GM12865 (cell line): Measurements from ENCODE around the gene CDK11B.
A peak's percentile ranks its signal among the peaks of the same experiment; 100 is the strongest.

Experiments used
- DNase-seq: peaks from one replicate; pipeline ENCODE4 v3.0.0; 2010; ENCODE audit warnings: low read depth
- H3K4me3 ChIP-seq: 2 replicates; pipeline ENCODE4 v1.5.1; 2011; ENCODE audit warnings: mild to moderate bottlenecking, low read depth, low read length, control low read depth
- TF ChIP-seq, protein P1 (sequence below): IDR thresholded peaks from 2 replicates; pipeline ENCODE4 v1.5.1; 2011; ENCODE audit warnings: low read length, control low read depth, low read depth, inconsistent platforms; ENCODE audit not compliant: insufficient read depth; ENCODE audit errors: missing control alignments

CDK11B gene

DNA sequence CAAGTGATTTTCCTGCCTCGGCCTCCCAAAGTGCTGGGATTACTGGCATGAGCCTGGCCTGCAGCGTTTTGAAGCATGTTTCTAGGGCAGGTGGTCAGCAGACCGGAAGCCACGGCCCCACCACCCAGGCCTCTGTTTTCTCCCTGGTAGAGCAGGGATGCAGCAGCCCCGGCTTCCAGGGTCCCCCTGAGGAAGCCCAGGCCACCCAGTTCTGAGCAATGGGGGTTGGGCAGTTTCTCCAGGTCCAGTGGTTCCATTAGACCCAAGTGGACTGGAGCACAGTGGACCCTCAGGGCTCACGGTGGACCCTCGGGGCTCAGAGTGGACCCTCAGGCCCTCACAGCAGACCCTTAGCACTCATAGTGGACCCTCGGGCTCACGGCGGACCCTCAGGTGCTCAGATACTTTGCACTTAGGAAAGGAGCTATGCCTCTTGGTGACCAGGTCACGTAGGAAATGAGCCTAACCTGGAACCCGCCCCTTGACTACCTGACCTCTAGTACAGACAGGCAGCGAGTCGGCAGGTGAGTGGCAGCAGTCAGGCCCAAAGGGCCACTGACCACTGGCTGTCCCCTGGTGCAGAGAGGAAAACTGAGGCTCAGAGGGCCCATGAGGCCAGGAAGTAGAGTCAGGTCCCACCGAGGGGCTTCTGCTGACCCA, 54.3 kb downstream of the CDK11B start:
- DNase-seq = no peak
- TF ChIP-seq, protein P1, sequence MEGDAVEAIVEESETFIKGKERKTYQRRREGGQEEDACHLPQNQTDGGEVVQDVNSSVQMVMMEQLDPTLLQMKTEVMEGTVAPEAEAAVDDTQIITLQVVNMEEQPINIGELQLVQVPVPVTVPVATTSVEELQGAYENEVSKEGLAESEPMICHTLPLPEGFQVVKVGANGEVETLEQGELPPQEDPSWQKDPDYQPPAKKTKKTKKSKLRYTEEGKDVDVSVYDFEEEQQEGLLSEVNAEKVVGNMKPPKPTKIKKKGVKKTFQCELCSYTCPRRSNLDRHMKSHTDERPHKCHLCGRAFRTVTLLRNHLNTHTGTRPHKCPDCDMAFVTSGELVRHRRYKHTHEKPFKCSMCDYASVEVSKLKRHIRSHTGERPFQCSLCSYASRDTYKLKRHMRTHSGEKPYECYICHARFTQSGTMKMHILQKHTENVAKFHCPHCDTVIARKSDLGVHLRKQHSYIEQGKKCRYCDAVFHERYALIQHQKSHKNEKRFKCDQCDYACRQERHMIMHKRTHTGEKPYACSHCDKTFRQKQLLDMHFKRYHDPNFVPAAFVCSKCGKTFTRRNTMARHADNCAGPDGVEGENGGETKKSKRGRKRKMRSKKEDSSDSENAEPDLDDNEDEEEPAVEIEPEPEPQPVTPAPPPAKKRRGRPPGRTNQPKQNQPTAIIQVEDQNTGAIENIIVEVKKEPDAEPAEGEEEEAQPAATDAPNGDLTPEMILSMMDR = no peak
- no peak overlapping the region for H3K4me3 ChIP-seq

DNA sequence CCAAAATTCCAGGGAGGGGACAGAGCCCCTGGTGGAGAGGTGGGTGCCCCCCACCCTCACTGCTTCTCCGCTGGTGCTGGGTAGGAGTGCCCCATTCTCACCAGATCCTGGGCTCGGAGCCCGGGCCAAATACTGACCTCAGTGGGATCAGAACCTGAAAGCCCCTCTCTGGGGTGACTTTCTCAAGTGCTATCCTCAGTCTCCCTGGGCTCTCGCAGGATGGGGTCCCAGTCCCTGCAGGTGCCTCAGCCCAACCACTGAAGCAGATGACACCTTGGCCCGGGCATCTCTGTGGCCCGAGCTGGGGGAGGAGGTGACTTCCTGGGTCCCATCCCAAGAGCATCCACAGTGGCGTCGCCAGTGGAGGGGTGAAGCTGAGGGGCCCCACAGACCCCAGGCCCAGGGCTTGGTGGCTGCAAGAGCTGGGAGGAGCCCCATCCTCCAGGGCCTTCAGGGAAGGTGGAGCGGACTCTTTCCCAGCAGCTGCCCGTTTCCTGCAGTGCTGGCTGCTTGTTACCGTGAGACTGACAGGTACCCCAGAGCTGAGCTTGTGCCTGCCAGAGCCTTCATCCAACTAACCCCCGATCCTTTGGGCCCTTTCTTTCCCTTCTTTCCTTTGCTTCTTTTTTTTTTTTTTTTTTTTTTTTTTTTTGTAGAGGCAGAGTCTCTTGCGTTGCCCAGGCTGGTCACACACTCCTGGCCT, 55.0 kb downstream of the CDK11B start:
- DNase-seq = no peak
- TF ChIP-seq, protein P1 = no peak

DNA sequence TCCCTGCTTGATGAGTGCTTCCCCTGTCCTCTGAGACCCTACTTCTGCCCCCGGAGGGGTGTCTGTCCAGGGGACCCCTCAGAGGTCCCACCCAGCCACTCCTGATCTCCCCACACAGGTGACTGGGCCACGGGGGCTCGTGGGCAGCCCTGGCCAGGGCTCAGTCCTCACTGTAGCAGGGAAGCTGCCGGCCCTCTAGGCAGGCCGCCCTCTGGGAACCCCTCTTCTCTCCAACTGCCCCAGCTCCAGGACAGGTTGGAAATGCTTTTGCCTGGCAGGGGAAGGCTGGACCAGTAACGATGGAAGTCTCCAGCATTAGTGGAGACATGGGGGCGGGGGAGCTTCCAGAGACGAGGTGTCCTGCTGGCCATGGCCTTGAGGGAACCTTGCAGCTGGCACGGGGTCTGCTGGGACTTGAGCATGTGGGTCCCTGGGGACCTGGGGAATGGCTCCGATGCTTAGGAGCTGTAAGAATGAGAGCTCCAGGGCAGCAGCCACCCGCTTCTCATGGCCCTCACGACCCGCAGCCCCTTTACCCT, 55.8 kb downstream of the CDK11B start:
- no peak overlapping the region for H3K4me3 ChIP-seq
- DNase-seq = no peak
- TF ChIP-seq, protein P1 = no peak

More for the DNA sequence above, 55.0 kb downstream of the CDK11B start:
- no peak overlapping the region for H3K4me3 ChIP-seq

DNA sequence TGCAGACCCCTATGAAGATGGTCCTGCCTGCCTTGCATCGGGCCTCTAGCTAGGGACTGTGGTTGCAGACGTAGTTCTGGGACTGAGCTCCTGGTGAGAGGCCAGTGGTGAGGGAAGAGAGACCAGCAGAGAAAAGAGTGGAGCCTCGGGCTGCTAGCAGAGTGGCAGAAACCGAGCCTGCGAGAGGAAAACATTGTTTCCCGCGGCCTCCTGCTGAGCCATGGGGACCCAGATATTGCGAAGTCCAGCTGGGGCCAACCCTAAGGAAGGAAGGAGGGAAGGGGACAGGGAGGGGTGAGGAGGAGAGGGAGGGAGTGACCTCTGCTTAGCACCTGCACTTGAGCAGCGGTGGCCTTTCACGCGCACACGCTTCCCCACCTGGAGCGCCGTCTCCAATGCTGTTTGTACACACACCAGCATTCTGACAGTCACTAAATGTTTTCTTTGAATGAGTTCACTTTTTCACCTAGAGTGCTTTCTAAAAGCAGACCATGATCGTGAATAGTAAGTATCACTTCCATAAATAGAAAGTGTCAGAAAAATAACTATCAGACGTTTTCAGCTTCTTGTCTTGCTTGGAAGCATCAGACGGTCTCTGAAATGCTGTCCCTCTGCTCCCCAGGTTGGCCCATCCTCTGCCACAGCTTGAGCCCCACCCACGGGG, 56.4 kb downstream of the CDK11B start:
- TF ChIP-seq, protein P1 = no peak
- DNase-seq = peak; percentile 68
- no peak overlapping the region; the same call in 1 of the 2 replicates for H3K4me3 ChIP-seq

DNA sequence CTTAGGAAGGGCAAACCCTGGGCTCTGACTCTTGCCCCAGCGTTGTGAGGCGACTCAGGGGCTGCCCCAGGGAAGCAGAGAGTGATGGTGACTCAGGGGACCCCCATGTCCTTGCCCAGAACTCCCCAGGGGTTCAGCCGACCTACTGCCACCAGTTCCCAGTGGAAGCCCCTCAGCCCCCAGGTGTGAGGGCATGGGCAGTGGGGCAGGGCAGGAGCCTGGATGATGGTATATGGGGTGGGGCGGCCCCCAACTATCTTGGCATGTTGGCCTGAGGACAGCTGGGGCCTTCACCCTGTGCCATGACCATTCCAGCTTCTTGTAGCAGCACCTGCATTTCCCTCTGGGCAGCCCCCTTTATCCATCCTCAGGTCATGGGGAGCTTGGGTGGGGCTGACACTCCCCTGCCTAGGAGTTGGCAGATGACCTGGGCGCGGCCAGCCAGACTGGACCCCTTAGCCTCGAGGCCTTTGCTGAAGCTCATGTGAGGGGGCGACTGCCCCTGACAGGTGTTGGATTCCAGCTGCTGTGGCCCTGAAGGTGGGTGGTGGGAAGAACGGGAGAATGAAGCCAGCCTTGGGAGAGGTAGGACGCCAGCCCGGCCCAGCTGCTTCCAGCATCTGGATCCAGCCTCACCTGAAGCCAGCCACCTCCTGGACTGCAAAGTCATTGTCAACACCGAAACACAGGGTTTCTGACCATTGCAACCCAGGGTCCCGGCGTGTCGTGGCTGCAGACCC, 57.1 kb downstream of the CDK11B start:
- DNase-seq = no peak

More for the DNA sequence above, 57.1 kb downstream of the CDK11B start:
- TF ChIP-seq, protein P1 = no peak
- H3K4me3 ChIP-seq = no peak overlapping the region
